Dendritic cell treated with granulocyte-macrophage colony-stimulating factor and Interleukin-4, amounts not matched to agents 40 ng/mL and 50 ng/mL, for 4 days (primary cell): ENCODE measurements around the gene GAS2L1.
A peak's percentile ranks its signal among the peaks of the same experiment; 100 is the strongest.

Source experiments
- H3K27ac Mint-ChIP-seq: one replicate; pipeline ENCODE4 v1.8.0; 2022; ENCODE audit warnings: mild to moderate bottlenecking, mixed read lengths
- H3K27me3 Mint-ChIP-seq: one replicate; pipeline ENCODE4 v1.8.0; 2022; ENCODE audit warnings: mild to moderate bottlenecking, mixed read lengths
- H3K36me3 Mint-ChIP-seq: one replicate; pipeline ENCODE4 v1.8.0; 2022; ENCODE audit warnings: low read depth, mixed read lengths
- H3K4me1 Mint-ChIP-seq: one replicate; pipeline ENCODE4 v1.8.0; 2022; ENCODE audit warnings: low read depth, mixed read lengths
- H3K4me3 Mint-ChIP-seq: one replicate; pipeline ENCODE4 v1.8.0; 2022; ENCODE audit warnings: mild to moderate bottlenecking, moderate library complexity, mixed read lengths
- H3K9me3 Mint-ChIP-seq: one replicate; pipeline ENCODE4 v1.8.0; 2022; ENCODE audit warnings: mixed read lengths
- intact Hi-C: fragments of 100-400 bp; cut with micrococcal nuclease; formaldehyde crosslinking; loops from one replicate; pipeline ENCODE4 v1.15.0; 2022

Gene GAS2L1

GRCh38 chr22:29309332-29310064, 3.0 kb downstream of the GAS2L1 start:
- Mint-ChIP-seq H3K27ac (peak overlapping the region; percentile 82), H3K36me3 (peaks cover 69% of the 10 kb centered on the region), H3K27me3 (peaks cover 32% of the 10 kb centered on the region), H3K4me1 (peaks cover 90% of the 10 kb centered on the region), H3K9me3 (no peaks in the 10 kb centered on the region), H3K4me3 (peak overlapping the region; percentile 58)
- intact Hi-C loops, result loop anchor here (2.0 to 5.0 kb wide), 2 partner anchors 41 to 78 kb away; partner anchors contain the start of genes AP1B1 and EWSR1

- H3K4me1 Mint-ChIP-seq, result peaks cover 86% of the 10 kb centered on the region
- H3K27me3 Mint-ChIP-seq, result peaks cover 29% of the 10 kb centered on the region
- intact Hi-C loops, result loop anchor here (2.0 to 5.0 kb wide), 2 partner anchors 41 to 77 kb away; partner anchors contain the start of genes AP1B1 and EWSR1
- peaks cover 73% of the 10 kb centered on the region for H3K36me3 Mint-ChIP-seq
- H3K9me3 Mint-ChIP-seq, result no peaks in the 10 kb centered on the region
- no peak overlapping the region for H3K4me3 Mint-ChIP-seq
- H3K27ac Mint-ChIP-seq, result peak overlapping the region; percentile 82
Measured at GRCh38 chr22:29310065-29310862, 3.8 kb downstream of the GAS2L1 start.

GRCh38 chr22:29310863-29311339, 4.5 kb downstream of the GAS2L1 start:
- Mint-ChIP-seq H3K9me3 (no peaks in the 10 kb centered on the region), H3K36me3 (peaks cover 73% of the 10 kb centered on the region), H3K27me3 (peaks cover 27% of the 10 kb centered on the region), H3K27ac (peak overlapping the region; percentile 82), H3K4me1 (peaks cover 81% of the 10 kb centered on the region), H3K4me3 (peak overlapping the region; percentile 26)
- intact Hi-C loops, result loop anchor here (2.0 to 5.0 kb wide), 2 partner anchors 42 to 76 kb away; partner anchors contain the start of genes AP1B1 and EWSR1

DNA sequence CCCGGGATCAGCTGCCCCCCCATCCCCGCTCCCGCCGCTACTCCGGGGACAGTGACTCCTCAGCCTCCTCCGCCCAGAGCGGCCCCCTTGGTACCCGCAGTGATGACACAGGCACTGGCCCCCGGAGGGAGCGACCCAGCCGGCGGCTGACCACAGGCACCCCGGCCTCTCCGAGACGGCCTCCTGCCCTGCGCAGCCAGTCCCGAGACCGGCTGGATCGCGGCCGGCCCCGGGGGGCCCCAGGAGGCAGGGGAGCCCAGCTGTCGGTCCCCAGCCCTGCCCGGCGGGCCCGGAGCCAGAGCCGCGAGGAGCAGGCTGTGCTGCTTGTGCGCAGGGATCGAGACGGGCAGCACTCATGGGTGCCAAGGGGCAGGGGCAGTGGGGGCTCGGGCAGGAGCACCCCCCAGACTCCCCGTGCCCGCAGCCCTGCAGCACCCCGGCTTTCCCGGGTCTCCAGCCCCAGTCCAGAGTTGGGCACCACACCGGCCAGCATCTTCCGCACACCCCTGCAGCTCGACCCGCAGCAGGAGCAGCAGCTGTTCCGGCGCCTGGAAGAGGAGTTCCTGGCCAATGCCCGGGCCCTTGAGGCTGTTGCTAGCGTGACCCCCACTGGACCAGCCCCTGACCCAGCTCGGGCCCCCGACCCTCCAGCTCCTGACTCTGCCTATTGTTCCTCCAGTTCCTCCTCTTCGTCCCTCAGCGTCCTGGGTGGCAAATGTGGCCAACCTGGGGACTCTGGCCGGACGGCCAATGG, 5.2 kb downstream of the GAS2L1 start:
- Mint-ChIP-seq H3K4me3 (peak overlapping the region; percentile 26), H3K27ac (peak overlapping the region; percentile 82), H3K4me1 (peaks cover 84% of the 10 kb centered on the region), H3K36me3 (peaks cover 75% of the 10 kb centered on the region), H3K27me3 (peaks cover 34% of the 10 kb centered on the region), H3K9me3 (no peaks in the 10 kb centered on the region)
- intact Hi-C loops, result loop anchor here (2.0 to 5.0 kb wide), 2 partner anchors 43 to 76 kb away; partner anchors contain the start of genes AP1B1 and EWSR1

GRCh38 chr22:29312218-29313125, 6.0 kb downstream of the GAS2L1 start:
- Mint-ChIP-seq H3K27ac (peak overlapping the region; percentile 82), H3K4me1 (peaks cover 88% of the 10 kb centered on the region), H3K9me3 (no peaks in the 10 kb centered on the region), H3K4me3 (no peak overlapping the region), H3K36me3 (peaks cover 79% of the 10 kb centered on the region), H3K27me3 (peaks cover 43% of the 10 kb centered on the region)
- intact Hi-C loops, result loop anchor here (5.0 kb wide), 1 partner anchor 75 kb away; the partner anchor contains the start of gene AP1B1

- peak overlapping the region; percentile 82 for H3K27ac Mint-ChIP-seq
- H3K27me3 Mint-ChIP-seq, result peaks cover 50% of the 10 kb centered on the region
- peak overlapping the region; percentile 37 for H3K4me3 Mint-ChIP-seq
- no peaks in the 10 kb centered on the region for H3K9me3 Mint-ChIP-seq
- intact Hi-C loops, result loop anchor here (5.0 kb wide), 1 partner anchor 74 kb away; the partner anchor contains the start of gene AP1B1
- H3K36me3 Mint-ChIP-seq, result peaks cover 81% of the 10 kb centered on the region
- peaks cover 81% of the 10 kb centered on the region for H3K4me1 Mint-ChIP-seq
Measured at GRCh38 chr22:29313126-29313575, 6.7 kb downstream of the GAS2L1 start.

- H3K27ac Mint-ChIP-seq, result peak overlapping the region; percentile 82
- intact Hi-C loops, result loop anchor here (5.0 kb wide), 1 partner anchor 73 kb away; the partner anchor contains the start of gene AP1B1
- H3K27me3 Mint-ChIP-seq, result peaks cover 54% of the 10 kb centered on the region
- peaks cover 81% of the 10 kb centered on the region for H3K36me3 Mint-ChIP-seq
- H3K9me3 Mint-ChIP-seq, result no peaks in the 10 kb centered on the region
- peak overlapping the region; percentile 64 for H3K4me3 Mint-ChIP-seq
- peaks cover 75% of the 10 kb centered on the region for H3K4me1 Mint-ChIP-seq
Measured at GRCh38 chr22:29313576-29314466, 7.4 kb downstream of the GAS2L1 start.

DNA sequence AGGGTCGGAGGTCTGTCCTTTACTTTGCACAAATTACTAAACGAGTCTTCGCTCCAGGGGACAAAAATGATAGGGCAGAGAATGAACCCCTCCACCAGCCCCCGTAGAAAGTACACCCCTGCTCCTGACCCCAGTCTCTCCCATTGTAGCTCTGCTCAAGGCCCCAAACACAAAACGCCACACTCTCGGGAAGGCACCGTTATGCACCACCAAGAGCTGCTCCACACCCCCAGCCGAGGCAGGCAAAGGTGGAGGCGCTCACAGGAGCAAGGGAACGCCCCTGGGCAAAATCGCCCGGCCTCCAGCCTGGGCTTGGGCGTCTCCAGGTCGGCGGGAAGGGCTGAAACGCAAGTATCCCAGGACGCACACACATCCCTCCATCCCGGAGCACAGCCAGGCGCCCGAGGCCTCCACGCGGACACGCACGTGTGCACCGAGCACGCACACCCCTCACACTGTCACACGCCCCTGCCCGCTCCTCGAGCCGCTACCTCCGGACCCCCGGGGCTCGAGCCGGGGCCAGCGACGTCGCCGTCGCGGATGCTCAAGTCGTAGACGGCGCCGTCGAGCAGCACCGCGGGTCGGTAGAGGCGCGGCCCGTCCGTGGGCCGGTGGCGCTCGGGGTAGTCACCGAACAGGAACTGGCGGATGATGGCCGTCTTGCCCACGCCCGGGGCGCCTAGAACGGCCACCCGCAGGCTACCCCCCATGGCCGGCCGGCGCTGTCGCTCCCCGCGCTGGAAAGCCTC, 8.3 kb downstream of the GAS2L1 start:
- Mint-ChIP-seq H3K9me3 (no peaks in the 10 kb centered on the region), H3K27me3 (peaks cover 54% of the 10 kb centered on the region), H3K4me3 (peak overlapping the region; percentile 64), H3K36me3 (peaks cover 79% of the 10 kb centered on the region), H3K4me1 (peaks cover 66% of the 10 kb centered on the region), H3K27ac (peak overlapping the region; percentile 82)
- intact Hi-C loops, result loop anchor here (5.0 kb wide), 1 partner anchor 73 kb away; the partner anchor contains the start of gene AP1B1

DNA sequence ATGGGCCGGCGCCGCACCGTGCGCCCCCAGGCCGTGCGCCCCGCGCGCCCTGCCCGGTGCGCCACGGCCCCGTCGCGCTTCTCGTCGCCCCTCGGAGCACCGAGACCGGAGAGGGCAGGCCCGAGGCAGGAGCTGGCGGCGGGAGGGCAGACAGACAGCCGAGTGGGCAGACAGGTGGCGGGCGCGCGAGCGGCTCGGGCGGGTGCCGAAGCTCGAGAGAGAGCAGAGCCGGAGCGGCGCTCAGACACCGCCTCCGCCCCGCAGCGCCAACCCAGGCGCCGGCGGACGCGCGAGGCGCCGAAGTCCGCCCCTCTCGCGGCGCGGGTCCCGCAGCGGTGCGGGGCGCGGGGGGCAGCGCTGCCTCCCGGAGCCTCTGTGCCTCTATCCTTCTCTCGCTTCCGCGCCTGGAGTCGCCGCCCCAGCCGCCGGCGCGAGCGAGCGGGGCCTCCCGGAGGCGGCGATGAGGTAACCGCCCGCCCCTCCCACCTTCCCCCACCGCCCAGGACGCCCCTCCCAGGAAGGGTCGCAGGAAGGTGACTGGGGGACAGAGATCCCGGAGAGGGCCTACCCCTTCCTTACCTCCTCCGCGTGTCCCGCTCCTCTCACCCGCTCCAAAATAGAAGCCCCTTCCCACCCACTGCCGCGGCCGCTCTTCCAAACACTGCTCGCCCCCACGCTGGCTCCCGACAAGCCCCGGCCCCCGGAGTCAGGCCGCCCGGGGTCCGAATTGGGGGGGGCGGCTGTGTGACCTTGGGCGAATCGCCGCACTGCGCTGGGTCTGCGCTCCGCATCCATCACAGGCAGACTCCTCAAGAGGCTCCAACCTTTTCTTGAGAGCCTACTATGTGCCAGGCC, 9.1 kb downstream of the GAS2L1 start, which contains the start of gene RASL10A:
RASL10A (minus strand) TSS at position 412 of the 855 bp plus-strand sequence. CDS start 451 bp downstream, outside the sequence.
- H3K36me3 Mint-ChIP-seq, result peaks cover 75% of the 10 kb centered on the region
- intact Hi-C loops, result no loop called here
- peak within 1 kb of the TSS; percentile 64 for H3K4me3 Mint-ChIP-seq
- H3K27me3 Mint-ChIP-seq, result peaks cover 54% of the 10 kb centered on the region
- H3K9me3 Mint-ChIP-seq, result no peaks in the 10 kb centered on the region
- H3K27ac Mint-ChIP-seq, result peak within 1 kb of the TSS; percentile 82
- H3K4me1 Mint-ChIP-seq, result peaks cover 58% of the 10 kb centered on the region

GRCh38 chr22:29316141-29316828, 9.8 kb downstream of the GAS2L1 start:
- Mint-ChIP-seq H3K36me3 (peaks cover 74% of the 10 kb centered on the region), H3K4me1 (peaks cover 50% of the 10 kb centered on the region), H3K27me3 (peaks cover 54% of the 10 kb centered on the region), H3K27ac (no peak overlapping the region), H3K9me3 (no peaks in the 10 kb centered on the region), H3K4me3 (peak overlapping the region; percentile 40)
- intact Hi-C loops, result no loop called here
